ENCODE measurements around the gene FAM221B.

Gene FAM221B

DNA sequence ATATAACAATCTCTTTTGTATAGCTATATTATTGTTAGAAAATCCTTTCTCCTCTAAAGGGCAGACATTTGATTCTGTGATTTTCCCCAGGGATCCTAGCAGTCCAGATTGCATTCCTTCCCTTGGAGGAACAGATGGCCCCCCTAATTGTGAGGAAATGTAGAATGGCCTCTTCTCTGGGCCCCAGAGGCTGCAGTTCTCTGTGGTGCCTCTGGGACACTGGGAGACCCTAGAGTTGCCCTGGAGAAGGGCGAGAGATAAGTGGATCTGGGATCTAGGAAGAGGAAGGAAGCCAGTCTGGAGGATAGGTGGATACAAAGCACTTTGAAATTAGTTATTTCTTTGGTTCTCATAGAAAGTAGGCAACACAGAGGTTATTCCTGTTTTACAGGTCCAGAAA is 11.8 kb downstream of the FAM221B start:
- DNase-seq, result no peak

DNA sequence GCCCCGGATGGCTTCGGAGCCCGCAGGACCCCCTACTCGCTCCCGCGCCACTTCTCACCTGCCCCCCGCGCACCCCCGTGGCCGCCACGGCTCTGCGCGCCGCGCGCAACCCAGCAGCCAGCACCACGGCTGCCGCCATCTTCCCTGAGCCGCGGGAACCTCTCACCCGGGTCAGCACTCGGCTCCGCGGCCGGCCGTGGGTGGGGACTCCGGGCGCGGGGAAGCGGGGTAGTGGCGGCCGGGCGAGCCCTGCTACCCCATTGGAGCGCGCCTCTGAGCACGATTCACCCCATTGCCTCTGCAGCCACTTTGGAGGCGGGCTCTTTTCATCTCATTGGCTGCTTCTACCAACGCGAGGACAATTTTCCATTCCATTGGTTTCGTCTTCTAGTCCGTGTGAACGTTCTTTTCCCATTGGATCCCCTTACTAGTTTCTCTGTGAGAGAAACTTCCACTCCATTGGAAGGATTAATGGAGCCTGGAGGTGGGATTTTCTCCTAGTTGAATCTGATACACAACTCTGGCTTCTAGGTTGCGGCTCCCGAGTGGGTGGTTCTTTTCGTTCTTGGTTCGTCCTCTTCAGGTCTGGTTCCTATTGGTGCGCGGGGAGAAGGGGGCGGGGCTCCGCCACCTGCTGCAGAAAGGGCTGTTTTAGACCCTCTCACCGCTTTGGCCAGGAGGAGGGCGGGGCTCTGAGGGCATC is 13.5 kb downstream of the FAM221B start, which contains the start of gene HINT2:
HINT2 (minus strand) TSS at position 202 of the 703 bp plus-strand sequence; CDS start at position 139, 63 bp downstream.
- peak; percentile 79 to 100 (median 94) for DNase-seq

DNA sequence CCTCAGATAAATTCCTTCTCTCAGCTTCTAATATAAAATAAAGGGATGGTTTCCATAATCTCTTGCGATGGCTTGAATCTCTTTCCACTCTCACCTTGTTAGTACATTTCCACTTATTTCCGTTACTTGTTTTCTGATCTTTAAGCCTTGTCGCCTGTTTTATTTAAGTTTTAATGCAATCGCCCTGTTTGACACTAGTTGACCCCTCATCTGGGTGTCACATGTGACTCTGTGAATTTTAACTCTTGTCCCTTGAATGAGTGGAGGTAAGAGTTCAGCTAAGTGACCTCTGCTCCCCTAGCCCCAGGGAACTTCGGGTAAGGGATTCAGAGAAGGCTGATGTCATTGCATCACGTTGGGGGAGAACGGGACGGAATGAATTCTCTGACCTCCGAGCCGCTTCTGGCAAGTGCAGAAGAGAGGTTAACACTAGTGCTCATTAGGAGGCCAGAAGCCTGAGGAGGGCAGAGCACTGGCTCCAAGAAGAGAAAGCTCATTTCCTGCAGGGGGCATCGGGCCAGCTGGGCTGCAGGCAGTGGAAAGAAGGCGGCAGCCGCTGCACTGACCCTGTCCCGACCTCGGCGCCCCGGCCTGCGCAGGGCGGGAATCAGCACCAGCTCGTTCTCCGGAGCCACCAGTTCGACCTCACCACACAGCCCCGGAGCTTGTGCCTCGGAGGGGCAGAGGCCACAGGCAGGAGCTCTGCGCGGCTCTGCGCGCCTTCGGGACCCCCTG is 14.3 kb downstream of the FAM221B start:
- peak in 11 of 14 donors; percentile 32 to 85 (median 78) for DNase-seq

DNA sequence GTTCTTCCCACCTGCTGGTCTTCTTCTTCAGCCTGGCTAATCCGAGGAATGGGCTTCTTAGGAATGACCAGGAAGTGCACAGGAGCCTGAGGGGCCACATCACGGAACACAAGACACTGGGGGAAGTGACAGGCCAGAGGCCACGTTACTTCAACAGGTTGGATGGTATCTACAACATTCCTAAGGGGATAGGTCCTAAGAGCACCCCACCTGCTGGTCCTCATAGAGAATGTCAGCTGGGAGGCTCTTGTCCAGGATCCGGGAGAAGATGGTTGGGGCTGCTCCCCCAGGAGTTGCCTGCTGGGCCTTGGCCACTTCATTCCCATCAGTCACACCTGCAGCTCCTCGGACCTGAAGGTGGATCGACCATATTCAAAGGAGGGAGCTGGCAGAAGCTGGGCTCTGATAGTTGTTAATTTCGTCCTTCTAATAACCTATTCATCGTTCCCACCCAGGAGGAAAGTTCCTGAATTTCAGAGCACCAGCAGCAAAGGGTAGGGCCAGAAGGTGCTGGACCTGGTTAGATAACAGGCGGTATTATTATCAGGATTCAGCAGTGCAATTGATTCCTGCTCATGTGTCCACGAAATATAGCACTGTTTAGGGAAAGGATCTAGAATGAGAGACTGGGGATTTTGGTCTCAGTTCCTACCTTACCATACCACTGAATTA is 15.0 kb downstream of the FAM221B start:
- no peak for DNase-seq

DNA sequence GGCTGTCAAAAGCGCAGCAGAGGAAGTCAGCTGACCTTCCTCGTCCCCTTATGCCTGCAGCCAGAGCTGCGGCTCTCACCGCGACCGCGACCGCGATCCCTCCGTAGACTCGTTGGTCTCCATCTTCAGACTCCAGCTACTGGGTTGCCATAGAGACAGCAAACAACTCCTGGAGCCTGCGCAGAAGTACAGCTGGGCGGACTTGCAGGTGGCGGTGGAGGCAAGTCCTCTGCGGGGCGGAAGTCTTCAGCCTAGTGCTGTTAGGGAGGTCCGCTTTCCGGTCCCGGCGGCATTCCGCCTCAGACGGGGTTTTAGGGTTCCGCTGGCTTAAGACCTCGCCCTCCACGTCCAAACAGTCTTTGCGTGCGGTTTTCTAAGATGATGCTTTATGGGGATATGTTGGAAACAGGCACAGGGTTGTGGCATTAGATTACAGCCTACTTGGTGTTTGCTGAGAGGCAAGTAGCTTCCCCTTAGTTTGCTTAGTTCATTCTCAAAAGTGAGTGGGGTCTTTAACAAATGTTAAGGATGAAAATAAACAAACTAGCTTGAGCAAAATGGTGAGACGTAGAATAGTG is 16.4 kb downstream of the FAM221B start, which contains the start of gene SPAG8:
SPAG8 (minus strand) TSS at position 238 of the 578 bp plus-strand sequence; CDS start at position 123, 115 bp downstream.
- peak; percentile 47 to 95 (median 86) for DNase-seq

DNA sequence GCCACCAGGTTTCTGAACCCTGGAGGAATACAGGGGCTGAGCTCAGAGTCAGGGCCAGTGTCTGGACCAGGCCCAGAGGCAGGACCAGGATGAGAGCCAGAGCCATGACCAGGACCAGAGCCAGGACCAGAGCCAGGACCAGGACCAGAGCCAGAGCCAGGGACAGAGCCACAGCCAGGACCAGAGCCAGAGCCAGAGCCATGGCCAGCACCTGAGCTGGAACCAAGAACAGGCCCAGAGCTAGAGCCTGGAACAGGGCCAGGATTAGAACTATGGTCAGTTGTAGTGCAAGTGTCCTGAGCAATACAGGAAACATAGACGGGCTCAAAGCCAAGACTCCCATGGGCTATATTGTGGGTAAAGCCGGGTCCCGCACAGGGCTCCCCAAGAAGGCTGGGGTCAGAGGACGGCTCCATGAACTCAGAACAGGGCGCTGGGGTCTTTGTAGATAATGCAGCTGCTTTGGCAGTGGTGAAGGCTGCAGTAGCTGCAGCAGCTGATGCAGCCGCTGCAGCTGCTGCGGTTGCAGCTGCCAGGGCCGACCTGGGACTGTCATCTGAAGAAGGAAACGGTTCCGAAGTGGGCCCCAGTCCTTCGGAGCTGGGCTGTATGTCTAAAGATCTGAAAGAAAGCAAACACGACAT is 17.0 kb downstream of the FAM221B start:
- peak in 6 of 14 donors; percentile 26 to 64 (median 54) for DNase-seq

DNA sequence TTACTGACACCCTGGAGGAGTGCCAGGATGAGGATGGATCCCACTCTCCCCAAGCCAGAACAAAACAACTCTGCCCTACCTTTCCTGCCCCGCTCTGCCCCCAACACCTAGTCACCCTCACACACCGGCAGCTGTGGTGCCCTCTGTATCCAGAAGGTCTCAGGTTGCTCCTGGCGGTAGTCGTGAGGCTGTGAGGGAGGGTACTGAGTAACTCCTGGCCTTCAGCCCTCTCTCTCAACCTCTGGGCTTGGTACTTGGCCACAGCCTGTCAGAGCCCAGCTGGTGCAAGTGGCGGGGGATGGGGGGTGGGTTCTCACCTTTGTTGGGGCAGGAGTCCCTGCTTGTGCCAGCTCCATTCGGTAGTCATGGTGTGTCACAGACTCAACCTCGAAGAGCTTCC is 18.4 kb downstream of the FAM221B start:
- DNase-seq, result no peak

DNA sequence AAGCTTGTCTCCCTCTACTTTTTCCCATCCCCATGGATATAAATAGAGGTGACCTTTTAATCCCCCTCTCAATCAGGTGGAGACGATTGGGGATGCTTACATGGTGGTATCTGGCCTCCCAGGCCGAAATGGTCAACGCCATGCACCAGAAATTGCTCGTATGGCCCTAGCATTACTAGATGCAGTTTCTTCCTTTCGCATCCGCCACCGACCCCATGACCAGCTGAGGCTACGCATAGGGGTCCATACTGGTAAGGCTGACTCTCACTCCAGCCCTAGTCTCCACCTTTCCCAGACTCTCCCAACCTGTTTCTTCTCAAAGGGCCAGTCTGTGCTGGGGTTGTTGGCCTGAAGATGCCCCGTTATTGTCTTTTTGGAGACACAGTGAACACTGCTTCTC is 20.1 kb downstream of the FAM221B start:
- DNase-seq, result no peak

DNA sequence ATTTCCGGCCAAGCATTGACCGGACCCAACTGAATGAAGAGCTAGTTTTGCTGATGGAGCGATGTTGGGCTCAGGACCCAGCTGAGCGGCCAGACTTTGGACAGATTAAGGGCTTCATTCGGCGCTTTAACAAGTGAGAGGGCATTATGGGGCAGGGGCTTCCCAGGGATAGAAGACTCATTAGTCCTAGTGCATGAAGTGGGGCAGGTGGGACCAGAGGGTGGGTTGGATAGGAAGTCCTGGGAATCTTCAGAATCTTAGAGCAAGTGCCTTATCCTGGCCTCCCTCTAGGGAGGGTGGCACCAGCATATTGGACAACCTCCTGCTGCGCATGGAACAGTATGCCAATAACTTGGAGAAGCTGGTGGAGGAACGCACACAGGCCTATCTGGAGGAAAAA is 22.4 kb downstream of the FAM221B start:
- no peak for DNase-seq

DNA sequence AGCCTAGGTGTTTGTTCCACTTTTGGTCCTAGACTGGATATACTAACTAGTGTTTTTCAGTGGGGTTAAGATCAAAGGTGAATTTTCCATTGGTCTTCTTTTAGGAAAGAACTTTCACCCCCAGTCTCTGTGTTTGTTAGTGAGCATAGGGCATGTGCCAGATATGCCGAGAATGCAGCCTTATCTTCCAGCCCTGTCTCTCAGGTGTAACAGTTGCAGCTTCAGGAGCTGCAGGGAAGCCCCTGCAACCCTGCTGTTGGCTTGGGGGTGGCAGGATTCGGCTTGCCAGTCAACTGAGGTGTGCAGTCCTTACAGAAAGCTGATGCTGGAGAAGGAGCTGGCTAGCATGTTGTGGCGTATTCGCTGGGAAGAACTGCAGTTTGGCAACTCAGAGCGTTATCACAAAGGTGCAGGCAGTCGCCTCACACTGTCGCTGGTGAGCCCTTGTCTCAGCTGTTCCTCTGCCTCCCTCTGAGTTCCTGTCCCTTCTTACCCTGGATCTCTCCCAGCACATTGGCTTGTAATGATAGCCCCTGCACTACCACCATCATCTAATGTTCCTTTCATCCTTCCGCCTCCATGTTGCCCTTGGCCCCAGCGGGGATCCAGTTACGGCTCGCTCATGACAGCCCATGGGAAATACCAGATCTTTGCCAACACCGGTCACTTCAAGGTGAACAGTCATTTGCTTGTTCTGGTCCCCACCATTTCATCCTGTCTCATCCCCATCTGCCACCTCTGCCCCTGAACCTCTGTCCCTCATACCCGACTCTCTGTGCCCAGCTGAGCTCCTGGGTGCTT is 27.0 kb downstream of the FAM221B start:
- no peak for DNase-seq

DNA sequence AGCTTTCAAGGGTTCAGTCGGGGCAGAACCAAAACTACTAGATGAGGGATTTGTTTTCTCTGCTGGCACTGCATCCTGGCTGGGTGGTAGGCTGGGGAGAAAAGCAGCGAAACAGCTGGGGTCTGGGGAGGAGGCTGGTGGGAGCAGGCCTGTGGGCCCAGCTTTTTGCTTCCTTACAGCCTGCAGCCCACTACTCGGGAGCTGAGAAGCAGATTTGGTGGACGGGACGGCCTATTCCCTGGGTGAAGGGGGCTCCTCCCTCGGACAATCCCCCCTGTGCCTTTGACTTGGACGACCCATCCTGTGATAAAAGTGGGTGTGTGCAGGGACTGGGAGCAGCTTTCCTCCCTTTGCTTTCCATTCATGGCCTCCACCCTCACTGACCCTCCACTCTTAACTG is 28.0 kb downstream of the FAM221B start:
- no peak for DNase-seq

DNA sequence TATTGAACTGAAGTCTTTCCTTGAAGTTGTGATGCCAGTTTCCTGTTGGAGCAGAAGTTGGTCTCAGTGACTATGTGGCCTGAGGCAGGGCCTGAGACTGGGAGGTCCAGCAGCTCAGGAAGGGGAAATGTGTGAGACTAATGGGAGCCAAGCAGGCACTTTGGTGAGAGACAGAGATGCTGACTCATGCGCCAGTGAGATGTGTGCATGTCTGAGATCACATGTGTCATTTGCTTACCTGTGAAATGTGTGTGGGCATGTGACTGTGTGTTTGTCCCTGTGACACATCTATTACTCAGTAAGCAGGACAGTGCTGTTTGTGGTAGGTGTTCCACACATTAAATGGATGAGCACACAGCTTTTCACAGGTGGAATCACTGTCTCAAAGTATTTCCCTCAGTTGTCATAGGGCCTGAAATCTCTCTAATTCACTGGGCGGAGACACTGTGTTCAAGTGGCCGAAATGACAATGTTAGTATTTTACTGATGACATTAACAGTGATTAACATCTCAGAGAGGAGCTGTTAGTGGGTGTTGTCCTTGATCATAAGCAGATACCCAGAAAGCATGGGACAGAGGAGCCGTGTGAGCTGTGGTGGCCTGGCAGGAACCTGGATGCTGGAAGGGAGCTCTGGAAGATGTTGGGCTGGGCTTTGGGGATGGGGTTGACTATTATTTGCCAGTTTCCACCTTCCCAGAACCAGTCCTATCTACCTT is 29.7 kb downstream of the FAM221B start:
- DNase-seq, result no peak

DNA sequence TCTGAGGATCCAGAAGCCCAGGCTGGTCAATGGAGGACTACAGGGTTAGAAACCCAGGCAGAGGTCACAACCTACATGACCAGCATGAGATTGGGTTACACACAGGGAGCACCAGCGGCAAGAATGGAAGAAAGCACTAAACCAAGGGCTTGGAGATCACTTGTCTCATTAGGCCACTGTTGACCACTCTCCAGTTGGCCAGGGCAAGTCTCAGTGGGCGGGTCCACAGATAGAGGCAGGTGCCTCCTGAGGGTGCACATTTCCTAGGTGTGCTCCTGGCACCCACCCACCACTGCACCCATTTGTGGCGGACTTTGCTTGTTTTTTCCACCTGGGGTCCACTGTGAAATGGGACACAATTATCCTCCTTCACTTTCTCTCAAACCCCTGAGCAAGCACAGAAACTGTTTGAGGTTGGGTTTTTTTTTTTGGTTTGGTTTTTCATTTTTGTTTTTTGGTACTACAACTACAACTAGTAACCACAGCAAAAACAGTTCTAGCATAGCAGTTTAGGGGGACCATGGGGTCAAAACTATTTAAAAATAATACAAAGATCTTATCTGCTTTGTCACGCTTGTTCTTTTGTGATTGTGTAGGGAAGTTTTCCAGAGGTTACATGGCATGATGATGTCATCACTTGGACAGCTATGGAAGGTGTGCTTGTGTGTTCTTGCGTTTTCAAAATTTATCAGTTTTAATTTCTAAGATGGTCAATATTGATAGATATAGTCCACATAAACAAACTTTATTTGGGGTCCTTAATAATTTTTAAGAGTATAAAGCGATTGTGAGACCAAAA is 31.0 kb downstream of the FAM221B start:
- no peak for DNase-seq

DNA sequence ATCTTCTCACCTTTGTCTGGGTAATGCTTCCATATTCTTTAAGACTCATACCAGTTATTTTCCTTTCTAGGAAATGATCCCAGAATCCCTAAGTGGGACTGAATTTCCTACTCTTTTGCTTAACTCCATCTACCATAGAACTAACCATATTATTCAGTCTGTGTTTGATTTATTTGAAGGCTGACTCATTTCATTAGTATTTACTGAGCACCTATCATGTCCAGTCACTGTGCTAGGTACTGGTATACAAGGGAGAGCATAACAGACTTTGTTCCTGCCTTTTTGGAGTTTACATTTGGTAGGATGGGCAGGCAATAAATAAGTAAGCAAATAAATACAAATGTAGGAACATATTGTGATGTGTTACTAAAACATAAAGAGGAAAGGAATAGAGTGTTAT is 32.8 kb downstream of the FAM221B start:
- no peak for DNase-seq

DNA sequence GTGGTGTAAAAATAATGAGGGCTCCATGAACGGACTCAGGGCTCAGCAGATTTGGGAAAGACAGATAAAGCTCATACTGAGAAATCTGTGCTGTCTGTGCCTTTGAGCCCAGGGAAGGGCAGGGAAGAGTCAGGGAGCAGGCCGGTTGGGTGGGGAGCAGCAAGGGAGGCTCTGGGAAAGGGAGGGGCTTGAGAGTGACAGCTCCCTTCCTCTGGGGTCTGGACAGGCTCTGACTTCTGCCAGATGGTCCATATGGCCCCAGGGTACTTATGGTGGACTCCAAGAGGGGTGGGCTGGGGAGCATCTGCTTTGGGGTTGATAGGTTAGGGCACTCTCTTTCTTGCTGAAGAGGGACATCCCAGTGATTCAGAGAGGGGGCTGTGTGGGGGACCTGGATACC is 35.1 kb downstream of the FAM221B start:
- no peak for DNase-seq

DNA sequence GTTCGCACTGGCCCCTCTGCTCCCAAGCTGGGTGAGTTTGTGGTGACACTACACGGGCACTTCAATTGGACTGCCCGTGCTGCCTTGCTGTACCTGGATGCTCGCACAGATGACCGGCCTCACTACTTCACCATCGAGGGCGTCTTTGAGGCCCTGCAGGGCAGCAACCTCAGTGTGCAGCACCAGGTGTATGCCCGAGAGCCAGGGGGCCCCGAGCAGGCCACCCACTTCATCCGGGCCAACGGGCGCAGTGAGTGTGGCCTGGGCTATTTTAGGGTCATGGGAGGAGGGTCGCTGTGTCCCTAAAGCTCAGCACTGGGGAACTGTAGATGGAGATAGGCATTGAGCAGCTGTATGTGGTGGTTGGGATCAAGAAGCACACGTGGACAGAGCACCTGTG is 35.7 kb downstream of the FAM221B start:
- DNase-seq, result peak in 1 of 14 donors; percentile 43

DNA sequence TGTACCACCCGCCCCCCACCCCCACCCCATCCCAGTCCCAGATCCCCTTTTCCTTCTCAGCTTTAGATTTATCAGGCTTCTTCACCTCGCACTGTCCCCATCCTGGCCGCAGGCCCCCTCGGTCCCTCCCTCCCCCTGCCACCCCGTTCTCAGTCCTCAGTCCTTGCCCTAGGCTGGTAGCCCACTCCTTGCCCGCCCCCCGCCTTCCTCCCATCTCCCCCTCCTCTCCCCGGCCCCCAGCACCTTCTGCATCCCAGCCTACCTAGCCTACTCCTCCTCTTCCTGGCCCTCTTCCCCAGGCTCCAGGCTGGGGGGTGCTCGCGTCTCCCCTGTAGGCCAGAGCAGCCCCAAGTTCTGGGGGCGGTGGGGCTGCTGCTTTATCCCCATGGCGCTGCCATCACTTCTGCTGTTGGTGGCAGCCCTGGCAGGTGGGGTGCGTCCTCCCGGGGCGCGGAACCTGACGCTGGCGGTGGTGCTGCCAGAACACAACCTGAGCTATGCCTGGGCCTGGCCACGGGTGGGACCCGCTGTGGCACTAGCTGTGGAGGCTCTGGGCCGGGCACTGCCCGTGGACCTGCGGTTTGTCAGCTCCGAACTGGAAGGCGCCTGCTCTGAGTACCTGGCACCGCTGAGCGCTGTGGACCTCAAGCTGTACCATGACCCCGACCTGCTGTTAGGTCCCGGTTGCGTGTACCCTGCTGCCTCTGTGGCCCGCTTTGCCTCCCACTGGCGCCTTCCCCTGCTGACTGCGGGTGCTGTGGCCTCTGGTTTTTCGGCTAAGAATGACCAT is 36.3 kb downstream of the FAM221B start:
- peak in 1 of 14 donors; percentile 46 for DNase-seq

DNA sequence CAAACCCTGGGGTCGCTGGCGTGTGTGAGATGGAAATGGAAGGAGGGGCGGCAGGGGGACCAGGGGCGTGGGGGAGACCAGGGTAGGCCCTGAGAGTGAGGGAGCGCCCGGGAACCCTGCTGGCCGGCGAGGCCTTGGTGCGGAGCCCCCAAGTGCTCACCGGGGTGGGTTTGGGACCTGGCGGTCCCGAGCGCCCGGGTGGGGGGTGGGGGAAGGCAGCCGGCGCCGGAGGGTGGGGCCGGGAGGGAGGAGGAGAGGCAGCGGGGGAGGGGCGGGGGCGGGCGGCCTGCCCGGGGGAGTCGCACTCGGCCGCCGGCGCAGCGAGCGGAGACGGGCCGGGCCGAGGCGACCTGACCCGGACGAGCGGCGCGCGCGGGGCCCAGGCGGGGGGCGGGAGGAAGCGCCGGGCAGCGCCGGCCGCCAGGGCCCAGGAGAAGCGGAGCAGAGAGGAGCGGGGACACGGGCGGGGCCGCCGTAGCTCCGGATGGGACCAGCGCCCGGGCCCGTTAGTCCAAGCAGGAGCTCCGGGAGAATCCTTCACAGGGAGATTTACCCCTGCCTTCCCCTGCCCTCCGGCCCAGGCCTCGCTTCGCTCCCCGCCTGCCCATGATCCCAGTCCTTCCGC is 37.1 kb downstream of the FAM221B start, which contains the start of gene NPR2:
NPR2 (plus strand) TSS at position 295 of the 625 bp plus-strand sequence. CDS start 818 bp downstream, outside the sequence.
- peak in 6 of 14 donors; percentile 18 to 45 (median 43) for DNase-seq

All from C1 segment of cervical spinal cord (tissue), 14 donors.